ENCODE measurements around the gene ANKRD42.

The ANKRD42 gene

GRCh38 chr11:83285151-83285770 is 91.7 kb downstream of the ANKRD42 start:
- DNase-seq (ENCODE audit: low read depth) = no peak

GRCh38 chr11:83285771-83286528 is 92.4 kb downstream of the ANKRD42 start, which contains the start of gene CCDC90B:
TSS of gene CCDC90B (minus strand) at chr11:83286367. CDS start at chr11:83285972, 395 bp downstream.
- DNase-seq (ENCODE audit: low read depth) = peak; percentile 99
- no peak for TF ChIP-seq CTCF (conservative IDR thresholded peaks at IDR 0.05; ENCODE audit: low read depth, low read length)
- peak within 1 kb of the TSS; percentile 95 for H3K4me3 ChIP-seq (ENCODE audit: low read depth, low read length)

More at GRCh38 chr11:83285151-83285770, 91.7 kb downstream of the ANKRD42 start:
- peak overlapping the region; percentile 95 for H3K4me3 ChIP-seq (ENCODE audit: low read depth, low read length)
- TF ChIP-seq CTCF (conservative IDR thresholded peaks at IDR 0.05; ENCODE audit: low read depth, low read length) = no peak

GRCh38 chr11:83287631-83288030 is 94.1 kb downstream of the ANKRD42 start:
- H3K4me3 ChIP-seq (ENCODE audit: low read depth, low read length) = no peak overlapping the region
- no peak for DNase-seq (ENCODE audit: low read depth)
- TF ChIP-seq CTCF (conservative IDR thresholded peaks at IDR 0.05; ENCODE audit: low read depth, low read length) = no peak

GRCh38 chr11:83292709-83293456 is 99.4 kb downstream of the ANKRD42 start:
- peak; percentile 86 for DNase-seq (ENCODE audit: low read depth)
- TF ChIP-seq CTCF (conservative IDR thresholded peaks at IDR 0.05; ENCODE audit: low read depth, low read length) = peak; percentile 83
- H3K4me3 ChIP-seq (ENCODE audit: low read depth, low read length) = no peak overlapping the region

- H3K4me3 ChIP-seq (ENCODE audit: low read depth, low read length) = no peak overlapping the region
- DNase-seq (ENCODE audit: low read depth) = no peak
- TF ChIP-seq CTCF (conservative IDR thresholded peaks at IDR 0.05; ENCODE audit: low read depth, low read length) = no peak
Measured at GRCh38 chr11:83293457-83293774, 99.9 kb downstream of the ANKRD42 start.

- no peak for DNase-seq (ENCODE audit: low read depth)
- no peak for TF ChIP-seq CTCF (conservative IDR thresholded peaks at IDR 0.05; ENCODE audit: low read depth, low read length)
Measured at GRCh38 chr11:83294208-83294607, 100.7 kb downstream of the ANKRD42 start.

More at GRCh38 chr11:83294208-83294607, 100.7 kb downstream of the ANKRD42 start:
- H3K4me3 ChIP-seq (ENCODE audit: low read depth, low read length) = no peak overlapping the region
